Fibroblast of upper back skin (primary cell): ENCODE measurements around the gene ABCB9.
A peak's percentile ranks its signal among the peaks of the same experiment; 100 is the strongest.
"Not testable (repeated sequence)": the region's sequence is repeated elsewhere in the genome, so short reads cannot be mapped to it uniquely, and the experiment has no call there.

Experiments
- DNase-seq: peaks from one replicate; pipeline ENCODE4 v3.0.0-alpha.2; 2013

Gene ABCB9

DNA sequence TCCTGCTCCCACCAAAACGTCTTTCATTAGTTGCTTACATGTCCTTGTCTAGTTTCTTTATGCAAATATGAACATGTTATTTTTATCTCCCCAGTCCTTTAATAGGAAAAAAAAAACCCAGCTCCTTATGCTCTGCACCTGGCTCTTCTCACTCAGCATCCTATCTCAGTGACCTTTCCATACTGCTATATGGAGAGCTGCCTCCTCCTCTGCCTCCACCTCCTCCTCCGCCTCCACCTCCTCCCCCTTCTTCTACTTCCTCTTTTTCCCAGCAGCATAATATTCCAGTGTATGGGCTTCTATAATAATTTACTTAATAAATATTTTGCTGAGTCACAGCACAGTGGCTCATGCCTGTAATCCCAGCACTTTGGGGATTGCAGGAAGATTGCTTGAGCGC is 31.5 kb downstream of the ABCB9 start:
- no peak for DNase-seq

DNA sequence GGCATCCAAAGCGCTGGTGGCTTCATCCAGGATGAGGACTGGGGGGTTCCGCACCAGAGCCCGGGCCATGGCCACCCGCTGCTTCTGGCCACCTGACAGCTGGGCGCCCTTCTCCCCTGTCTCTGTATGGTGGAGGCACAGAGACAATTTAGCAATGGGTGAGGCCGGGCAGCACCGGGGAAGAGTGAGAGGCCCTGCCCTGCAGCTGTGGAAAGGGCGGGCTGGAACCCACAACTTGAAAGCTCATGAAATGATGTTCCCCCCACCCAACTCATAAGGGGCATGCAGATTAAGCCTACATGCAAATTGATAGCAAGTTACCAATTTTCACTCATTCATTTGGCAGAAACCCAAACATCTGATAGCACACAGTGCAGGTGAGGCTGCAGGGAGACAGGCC is 34.1 kb downstream of the ABCB9 start:
- no peak for DNase-seq

GRCh38 chr12:122929812-122930211 is 36.5 kb downstream of the ABCB9 start:
- DNase-seq = no peak

- DNase-seq = no peak
These were observed 37.1 kb downstream of the ABCB9 start for GRCh38 chr12:122929148-122929538.

GRCh38 chr12:122928404-122929147 is 37.7 kb downstream of the ABCB9 start:
- DNase-seq = no peak

DNA sequence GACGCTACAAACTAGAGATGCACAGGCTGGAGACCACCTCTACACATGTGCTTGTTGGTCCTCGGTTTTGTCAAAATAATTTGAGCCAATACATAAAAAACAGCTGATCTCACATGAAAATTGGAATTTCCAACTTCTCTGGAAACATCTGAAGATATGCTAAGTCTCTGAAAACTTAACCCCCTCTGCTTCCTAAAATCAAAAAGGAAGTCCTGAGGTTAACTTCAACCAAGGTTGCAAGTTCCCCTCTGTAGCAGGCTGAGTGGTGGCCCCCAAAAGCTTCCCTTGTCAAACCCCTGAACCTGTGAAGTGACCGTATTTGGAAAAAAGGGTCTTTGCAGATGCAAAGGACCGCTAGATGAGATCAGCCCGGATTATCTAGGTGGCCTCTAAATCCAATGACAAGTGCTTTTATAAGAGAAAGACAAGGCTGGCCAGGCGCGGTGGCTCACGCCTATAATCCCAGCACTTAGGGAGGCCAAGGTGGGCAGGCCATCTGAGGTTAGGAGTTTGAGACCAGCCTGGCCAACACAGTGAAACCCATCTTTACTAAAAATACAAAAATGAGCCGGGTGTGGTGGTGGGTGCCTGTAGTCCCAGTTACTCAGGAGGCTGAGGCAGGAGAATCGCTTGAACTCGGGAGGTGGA is 38.4 kb downstream of the ABCB9 start:
- DNase-seq = no peak

DNA sequence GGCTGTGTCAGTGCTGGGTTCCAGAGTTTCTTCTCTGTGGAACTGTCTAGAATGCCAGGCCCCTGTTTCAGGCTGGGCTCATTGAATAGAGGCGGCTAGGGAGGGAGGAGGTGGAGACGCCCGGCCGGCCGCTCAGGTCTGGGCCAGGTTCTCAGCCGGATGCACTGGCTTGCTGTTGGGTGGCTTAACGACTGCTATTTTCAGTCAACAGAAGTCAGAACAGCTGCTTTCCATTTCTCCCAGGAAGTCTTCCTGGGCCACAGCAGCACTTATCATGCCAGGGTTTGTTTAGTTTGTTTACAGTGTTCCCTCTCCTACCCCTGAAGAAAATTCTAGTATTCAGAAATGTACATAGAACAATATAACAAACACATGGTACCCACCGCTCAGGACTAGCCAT is 44.3 kb downstream of the ABCB9 start:
- DNase-seq = no peak

- DNase-seq = no peak
These were observed 45.6 kb downstream of the ABCB9 start for GRCh38 chr12:122920687-122921086.

DNA sequence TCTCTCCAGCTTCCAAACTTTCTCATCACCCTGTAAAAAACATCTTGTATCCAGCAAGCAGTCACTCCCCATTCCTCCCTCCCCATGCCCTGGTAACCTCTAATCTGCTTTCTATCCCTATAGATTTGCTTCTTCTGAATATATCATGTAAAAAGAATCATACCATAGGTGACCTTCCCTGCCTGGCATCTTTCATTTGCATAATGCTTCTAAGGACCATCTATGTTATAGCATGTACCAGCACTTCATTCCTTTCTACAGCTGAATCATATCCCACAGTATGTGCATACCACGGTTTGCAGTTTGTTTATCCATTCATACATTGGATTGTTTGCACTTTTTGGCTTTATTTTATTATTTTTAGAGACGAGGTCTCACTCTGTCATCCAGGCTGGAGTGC is 47.4 kb downstream of the ABCB9 start:
- DNase-seq = no peak

- peak; percentile 77 for DNase-seq
These were observed 48.6 kb downstream of the ABCB9 start for GRCh38 chr12:122917507-122918121.

- no peak for DNase-seq
These were observed 56.6 kb downstream of the ABCB9 start for GRCh38 chr12:122909442-122910288.

DNA sequence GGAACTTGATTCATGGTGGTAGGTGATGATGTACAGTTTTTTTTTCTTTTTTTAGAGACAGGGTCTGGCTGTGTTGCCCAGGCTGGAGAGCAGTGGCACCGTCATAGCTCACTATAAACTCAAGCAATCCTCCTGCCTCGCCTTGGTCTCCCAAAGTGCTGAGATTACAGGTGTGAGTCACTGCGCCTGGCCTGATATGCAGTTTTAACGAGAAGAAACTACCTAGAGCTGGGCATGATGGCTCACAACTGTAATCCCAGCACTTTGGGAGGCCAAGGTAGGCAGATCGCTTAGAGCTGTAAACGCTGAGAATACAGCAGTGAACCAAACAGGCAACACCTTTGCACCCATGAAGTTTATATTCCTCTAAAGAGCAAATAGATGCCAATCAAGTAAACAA is 57.3 kb downstream of the ABCB9 start:
- DNase-seq = no peak

GRCh38 chr12:122905258-122905657 is 61.0 kb downstream of the ABCB9 start:
- DNase-seq = not testable (repeated sequence)

DNA sequence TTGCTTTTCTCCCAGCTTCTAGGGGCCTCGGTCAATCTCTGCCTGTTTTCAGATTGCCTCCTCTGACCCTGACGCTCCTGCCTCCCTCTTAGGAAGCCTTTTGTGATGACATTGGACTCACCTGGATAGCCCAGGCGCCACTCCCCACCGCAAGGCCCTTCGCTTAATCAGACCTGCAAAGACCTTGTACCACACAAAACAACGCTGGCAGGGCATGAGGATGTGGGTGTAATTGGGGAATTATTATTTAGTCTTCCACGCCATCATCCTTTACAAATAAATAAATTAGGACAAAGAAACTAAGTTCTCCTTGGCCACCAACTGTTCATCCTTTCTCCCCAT is 62.6 kb downstream of the ABCB9 start:
- no peak for DNase-seq

DNA sequence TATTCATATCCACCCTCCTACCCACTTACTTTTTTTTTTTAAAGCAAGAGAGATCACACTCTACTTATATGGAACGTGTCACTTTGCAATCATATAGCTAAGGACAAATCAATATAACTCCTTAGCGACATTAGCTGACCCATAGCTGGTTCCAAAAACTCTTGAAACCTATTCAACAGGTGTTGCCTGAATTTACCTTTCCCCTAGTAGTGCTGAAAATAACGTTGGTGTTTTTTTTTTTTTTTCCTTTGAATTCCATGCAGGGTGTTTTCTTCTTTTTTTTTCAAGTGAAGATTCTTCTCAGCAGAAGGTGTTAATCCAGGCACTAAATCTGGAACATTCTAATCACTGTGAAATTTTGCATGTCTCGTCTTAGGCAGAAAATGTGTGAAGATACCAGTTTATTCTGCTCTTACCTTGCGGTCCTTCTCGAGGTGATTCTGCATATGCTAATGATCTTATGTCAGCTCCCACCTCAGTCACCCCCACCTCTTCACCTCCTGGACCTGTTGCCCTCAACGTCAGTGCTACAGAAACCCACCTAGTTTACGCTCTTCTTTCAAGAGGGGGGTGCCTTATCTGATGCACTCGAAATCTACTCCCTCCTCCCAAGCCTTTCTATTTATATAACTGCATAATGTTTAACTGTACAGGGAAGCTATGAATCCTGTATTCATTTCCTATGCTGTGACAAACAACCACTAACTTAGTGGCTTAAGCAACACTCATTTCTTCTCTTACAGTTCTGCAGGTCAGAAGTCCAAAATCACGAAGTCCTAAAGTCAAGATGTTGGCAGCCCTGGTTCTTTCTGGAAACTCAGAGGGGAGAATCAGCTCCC is 63.2 kb downstream of the ABCB9 start:
- no peak for DNase-seq

DNA sequence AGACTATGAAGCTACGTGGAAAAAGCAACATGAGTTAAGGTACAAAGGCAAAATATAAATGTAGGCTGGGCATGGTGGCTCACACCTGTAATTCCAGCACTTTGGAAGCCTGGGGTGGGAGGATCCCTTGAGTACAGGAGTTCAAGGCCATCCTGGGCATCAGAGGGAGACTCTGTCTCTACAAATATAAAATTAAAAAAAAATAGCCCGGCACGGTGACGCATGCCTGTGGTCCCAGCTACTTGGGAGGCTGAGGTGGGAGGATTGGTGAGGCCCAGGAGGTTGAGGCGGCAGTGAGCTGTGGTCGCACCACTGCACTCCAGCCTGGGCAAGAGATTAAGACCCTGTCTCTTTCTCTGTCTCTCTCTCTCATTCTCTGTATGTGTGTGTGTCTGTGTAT is 66.4 kb downstream of the ABCB9 start:
- DNase-seq = no peak

- DNase-seq = no peak
These were observed 69.6 kb downstream of the ABCB9 start for GRCh38 chr12:122896662-122897061.

DNA sequence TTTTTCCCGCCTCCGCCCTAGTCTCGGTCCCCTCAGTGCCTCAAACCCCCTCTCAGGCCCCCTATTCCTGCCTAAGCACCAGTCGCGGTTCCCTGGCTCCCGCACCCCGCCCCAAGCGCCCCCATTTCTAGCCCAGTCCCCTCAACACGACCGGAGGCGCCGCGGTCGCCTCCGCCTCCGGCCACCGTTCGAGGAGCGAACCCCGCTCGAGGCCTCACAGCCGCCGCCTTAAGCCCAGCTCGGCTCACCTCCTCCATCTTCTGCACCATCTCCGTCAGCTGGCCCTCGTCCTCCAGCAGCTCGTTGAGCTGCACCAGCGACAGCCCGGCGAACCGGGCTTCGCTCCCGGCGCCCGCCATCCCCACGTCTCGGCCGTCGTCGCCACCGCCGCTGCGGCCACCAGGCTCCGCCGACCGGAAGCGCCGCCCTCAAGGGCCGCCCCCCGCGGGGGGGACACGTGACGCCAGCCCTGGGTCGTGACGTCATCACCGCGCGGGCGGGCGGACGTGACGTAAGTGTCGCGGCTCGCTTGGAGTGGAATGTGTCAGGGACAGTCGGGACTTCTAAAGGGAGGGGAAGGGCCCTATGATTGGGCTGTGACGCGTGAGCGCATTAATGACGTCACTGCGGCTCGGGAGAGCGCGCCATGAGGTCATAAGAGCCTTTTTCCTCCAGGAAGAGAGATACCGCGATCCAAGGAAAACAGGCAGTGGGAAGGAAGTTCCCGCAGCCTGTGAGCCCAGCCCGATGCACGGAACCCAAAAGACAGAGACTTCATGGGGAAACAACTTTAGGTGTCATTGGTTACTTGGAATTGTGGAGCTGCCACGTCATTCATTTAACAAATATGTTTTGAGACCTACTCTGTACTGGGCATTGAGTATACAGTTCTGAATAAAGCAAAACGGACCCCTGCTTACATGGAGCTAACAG is 70.3 kb downstream of the ABCB9 start, which contains the start of gene VPS37B:
Gene VPS37B (minus strand): TSS at position 421 of the 933 bp plus-strand sequence. CDS start 62 bp downstream, at position 359.
- DNase-seq = peak; percentile 82

DNA sequence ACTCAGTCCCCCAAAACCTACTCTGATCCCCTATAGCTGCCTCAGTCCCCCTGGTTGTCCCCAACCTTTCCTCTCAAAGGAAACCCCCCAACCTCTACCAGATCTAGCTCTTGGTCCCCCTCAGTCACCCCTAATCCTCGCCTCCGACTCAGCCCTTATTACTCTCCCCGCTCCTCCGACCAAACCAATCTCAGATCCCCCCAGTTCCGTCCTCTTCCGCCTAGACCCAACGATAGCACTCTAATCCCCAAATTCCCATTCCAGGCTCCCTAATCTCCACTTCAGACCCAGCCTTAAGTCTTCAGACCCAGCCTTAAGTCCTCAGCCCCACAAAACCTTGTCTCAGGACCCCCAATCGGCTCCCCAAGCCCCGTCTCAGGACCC is 71.0 kb downstream of the ABCB9 start:
- DNase-seq = no peak

GRCh38 chr12:122894193-122895121 is 71.8 kb downstream of the ABCB9 start:
- no peak for DNase-seq
